Measurements from ENCODE around the gene RAD51C.

GRCh38 chr17:58677194-58677880 is 15.1 kb upstream of the RAD51C start:
- TF ChIP-seq CTCF (IDR thresholded peaks at IDR 0.05) (no peak), ZFX (IDR thresholded peaks at IDR 0.05; ENCODE audit: borderline replicate concordance) (no peak)

Data from 22Rv1 (cell line).